ENCODE measurements around the gene DLX1. TPM values are rescaled to one million over a fixed set of nuclear protein-coding genes. Genes with fewer than 3 reads are reported as not detected.
A peak's percentile ranks its signal among the peaks of the same experiment; 100 is the strongest.

Gene DLX1
- not detected for total RNA-seq

DNA sequence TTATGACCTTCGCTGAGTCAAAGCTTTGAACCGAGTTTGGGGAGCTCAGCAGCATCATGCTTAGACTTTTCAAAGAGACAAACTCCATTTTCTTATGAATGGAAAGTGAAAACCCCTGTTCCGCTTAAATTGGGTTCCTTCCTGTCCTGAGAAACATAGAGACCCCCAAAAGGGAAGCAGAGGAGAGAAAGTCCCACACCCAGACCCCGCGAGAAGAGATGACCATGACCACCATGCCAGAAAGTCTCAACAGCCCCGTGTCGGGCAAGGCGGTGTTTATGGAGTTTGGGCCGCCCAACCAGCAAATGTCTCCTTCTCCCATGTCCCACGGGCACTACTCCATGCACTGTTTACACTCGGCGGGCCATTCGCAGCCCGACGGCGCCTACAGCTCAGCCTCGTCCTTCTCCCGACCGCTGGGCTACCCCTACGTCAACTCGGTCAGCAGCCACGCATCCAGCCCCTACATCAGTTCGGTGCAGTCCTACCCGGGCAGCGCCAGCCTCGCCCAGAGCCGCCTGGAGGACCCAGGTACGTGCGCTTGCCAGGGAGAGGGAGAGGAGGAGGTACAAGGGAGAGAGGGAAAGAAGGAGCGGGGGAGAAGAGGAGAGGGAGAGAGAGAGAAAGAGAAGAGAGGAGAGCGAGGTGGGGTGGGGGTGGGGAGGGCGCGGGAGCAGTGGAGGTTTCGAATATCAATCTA is at the start of gene DLX1:
Gene DLX1, plus strand, starts transcription at position 48 of the 700 bp plus-strand sequence. Its CDS starts 171 bp downstream, at position 219.
- H3K4me1 Mint-ChIP-seq (ENCODE audit: low read depth) = peaks cover 63% of the 10 kb centered on the region
- CTCF ChIA-PET = interaction anchor here (0.6 to 3.7 kb wide), 8 partner anchors 10 to 324 kb away, joined by 3 to 21 read pairs (median 4); partner anchors contain the start of genes DLX2 and SLC25A12
- no peaks in the 10 kb centered on the region for H3K36me3 Mint-ChIP-seq (ENCODE audit: low read depth)
- peak within 1 kb of the TSS; percentile 71 for H3K4me3 Mint-ChIP-seq
- peaks cover 2% of the 10 kb centered on the region for H3K9me3 Mint-ChIP-seq
- H3K27me3 Mint-ChIP-seq (ENCODE audit: low read depth) = peaks cover 95% of the 10 kb centered on the region
- no peak for DNase-seq
- intact Hi-C loops (cut with micrococcal nuclease) = loop anchor here (1.0 kb wide), 2 partner anchors 10 to 16 kb away; no protein-coding TSS in a partner anchor
- no peak within 1 kb of the TSS for H3K27ac Mint-ChIP-seq

DNA sequence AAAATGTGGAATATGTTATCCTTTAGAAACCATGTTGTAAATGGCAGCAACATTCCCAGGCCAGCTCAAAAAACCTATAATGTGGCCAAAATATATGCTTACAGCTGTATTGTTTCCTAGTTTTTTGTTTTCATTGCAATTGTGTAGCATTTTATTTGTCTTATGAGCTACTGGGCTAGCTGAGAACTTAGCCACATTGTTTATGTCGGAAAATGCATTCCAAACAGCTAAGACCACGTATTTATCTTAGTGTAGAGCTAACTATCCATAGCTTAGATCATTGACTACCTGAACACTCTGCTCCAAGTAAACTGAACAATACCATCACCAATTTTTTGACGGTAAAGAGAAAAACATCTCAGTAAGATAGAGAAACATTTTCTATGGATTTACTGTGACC is 47.2 kb upstream of the DLX1 start:
- H3K9me3 Mint-ChIP-seq = no peaks in the 10 kb centered on the region
- intact Hi-C loops (cut with micrococcal nuclease) = no loop called here
- no peaks in the 10 kb centered on the region for H3K4me1 Mint-ChIP-seq (ENCODE audit: low read depth)
- H3K4me3 Mint-ChIP-seq = no peak overlapping the region
- CTCF ChIA-PET = interaction anchor here (0.7 to 1.9 kb wide), 3 partner anchors 9 to 463 kb away, joined by 3 to 6 read pairs (median 4); no protein-coding TSS in a partner anchor
- no peaks in the 10 kb centered on the region for H3K36me3 Mint-ChIP-seq (ENCODE audit: low read depth)
- no peak overlapping the region for H3K27ac Mint-ChIP-seq
- DNase-seq = no peak
- no peaks in the 10 kb centered on the region for H3K27me3 Mint-ChIP-seq (ENCODE audit: low read depth)

DNA sequence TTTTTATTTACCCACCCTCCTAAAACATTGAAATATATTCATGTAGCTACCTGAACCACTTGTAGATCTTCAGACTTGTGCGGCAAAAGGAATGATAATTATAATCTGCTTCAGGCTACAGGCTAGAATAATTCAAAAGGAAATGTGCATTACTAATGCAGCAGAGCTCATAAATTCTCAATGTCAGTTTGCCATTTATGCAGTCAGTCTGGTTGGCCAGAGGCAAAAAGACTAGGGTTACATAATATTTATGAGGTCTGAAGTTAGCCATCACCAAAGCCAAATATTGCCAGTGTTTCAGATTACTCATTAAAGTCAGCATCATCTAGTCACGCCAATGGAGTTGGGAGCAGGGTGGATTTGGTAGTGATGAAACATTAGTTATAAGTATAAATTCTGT is 46.7 kb upstream of the DLX1 start:
- DNase-seq = no peak
- no peaks in the 10 kb centered on the region for H3K4me1 Mint-ChIP-seq (ENCODE audit: low read depth)
- CTCF ChIA-PET = interaction anchor here (0.7 to 1.9 kb wide), 3 partner anchors 8 to 463 kb away, joined by 3 to 6 read pairs (median 4); no protein-coding TSS in a partner anchor
- no peak overlapping the region for H3K27ac Mint-ChIP-seq
- H3K9me3 Mint-ChIP-seq = no peaks in the 10 kb centered on the region
- H3K4me3 Mint-ChIP-seq = no peak overlapping the region
- H3K27me3 Mint-ChIP-seq (ENCODE audit: low read depth) = no peaks in the 10 kb centered on the region
- no peaks in the 10 kb centered on the region for H3K36me3 Mint-ChIP-seq (ENCODE audit: low read depth)
- intact Hi-C loops (cut with micrococcal nuclease) = no loop called here

DNA sequence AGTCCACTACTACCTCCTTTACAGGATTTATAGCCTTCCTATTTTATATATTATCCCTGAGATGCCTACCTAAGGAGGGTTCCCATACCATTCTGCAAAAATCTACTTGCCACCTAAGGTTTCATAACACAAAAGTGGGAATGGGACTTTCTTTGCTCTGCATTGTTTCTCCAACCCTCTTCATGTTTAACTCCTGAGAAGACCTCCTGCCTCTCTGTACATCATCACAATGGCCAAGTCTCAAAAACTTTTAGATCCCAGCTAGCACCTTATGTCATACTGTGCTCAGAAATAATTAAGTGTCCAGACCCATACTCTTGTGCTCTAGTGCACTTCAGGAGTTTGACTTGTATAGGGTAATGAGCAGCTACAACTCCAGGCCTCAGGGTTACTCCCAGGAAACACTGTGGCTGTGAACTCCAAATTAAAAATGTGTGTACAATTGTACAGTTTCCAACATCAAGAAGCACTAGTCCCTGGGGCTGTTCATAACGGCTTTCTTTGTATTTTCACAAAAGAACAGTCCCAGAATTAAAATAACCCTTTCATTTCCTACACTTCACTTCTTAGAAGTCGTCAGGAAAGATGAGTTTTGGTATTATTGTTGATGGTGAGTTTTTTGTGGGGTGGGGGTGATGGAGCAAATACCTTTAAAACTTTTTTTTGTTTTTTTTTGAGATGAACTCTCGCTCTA is 46.1 kb upstream of the DLX1 start:
- Mint-ChIP-seq H3K36me3 (ENCODE audit: low read depth) (no peaks in the 10 kb centered on the region), H3K27me3 (ENCODE audit: low read depth) (no peaks in the 10 kb centered on the region), H3K27ac (no peak overlapping the region), H3K9me3 (no peaks in the 10 kb centered on the region), H3K4me1 (ENCODE audit: low read depth) (no peaks in the 10 kb centered on the region), H3K4me3 (no peak overlapping the region)
- DNase-seq = no peak
- CTCF ChIA-PET = interaction anchor here (0.7 kb wide), 1 partner anchor 462 kb away, joined by 3 read pairs; no protein-coding TSS in a partner anchor
- intact Hi-C loops (cut with micrococcal nuclease) = no loop called here

DNA sequence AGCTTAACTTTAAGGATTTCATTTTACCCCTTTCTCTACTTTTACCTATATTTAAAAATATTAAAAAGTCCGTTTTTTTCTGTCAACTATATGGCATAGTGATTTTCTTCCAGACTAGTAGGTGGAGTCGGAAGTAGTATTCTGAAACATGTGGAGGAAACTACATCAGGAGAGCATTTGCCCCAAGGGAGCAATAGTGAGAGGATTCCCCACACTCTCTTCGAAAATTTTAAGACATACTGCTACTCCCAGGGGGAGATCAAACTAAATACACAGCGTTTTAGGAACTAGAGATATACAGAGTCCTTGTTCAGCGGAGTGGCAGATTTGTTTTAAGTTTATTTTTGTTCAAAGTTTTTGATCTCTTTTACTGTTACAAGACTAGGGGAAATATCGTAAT is 45.0 kb upstream of the DLX1 start:
- Mint-ChIP-seq H3K27me3 (ENCODE audit: low read depth) (no peaks in the 10 kb centered on the region), H3K4me1 (ENCODE audit: low read depth) (no peaks in the 10 kb centered on the region), H3K9me3 (no peaks in the 10 kb centered on the region), H3K36me3 (ENCODE audit: low read depth) (no peaks in the 10 kb centered on the region), H3K4me3 (no peak overlapping the region), H3K27ac (no peak overlapping the region)
- intact Hi-C loops (cut with micrococcal nuclease) = no loop called here
- CTCF ChIA-PET = no interaction called here
- no peak for DNase-seq

DNA sequence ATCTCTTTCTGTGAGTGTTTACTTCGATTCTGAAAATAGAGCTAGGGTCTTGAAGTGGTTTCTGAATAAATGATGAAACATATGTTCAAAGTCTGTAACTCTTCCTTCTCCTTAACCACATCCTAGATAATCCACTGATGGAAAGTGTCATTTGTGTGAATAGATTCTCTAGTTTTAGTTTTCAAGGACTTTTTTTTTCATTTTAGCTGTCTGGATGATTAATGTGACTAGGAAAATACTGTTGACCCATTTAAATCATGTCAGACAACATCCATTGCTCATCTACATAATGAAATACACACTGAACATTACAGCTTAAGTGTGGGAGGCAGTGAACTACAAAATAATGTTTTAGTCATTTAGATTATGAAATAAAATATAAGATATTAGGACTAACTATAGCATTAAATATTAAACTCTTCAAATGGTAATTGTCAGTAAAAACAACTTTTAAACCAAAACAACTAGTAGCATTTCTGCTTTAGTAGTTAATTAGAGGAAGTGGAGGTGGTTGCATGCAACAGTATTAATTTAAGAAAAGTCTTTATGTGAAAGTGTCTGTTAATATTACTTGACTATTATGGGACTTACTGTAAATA is 39.1 kb upstream of the DLX1 start:
- H3K4me1 Mint-ChIP-seq (ENCODE audit: low read depth) = peaks cover 3% of the 10 kb centered on the region
- H3K36me3 Mint-ChIP-seq (ENCODE audit: low read depth) = no peaks in the 10 kb centered on the region
- CTCF ChIA-PET = interaction anchor here (1.2 kb wide), 1 partner anchor 67 kb away, joined by 5 read pairs; no protein-coding TSS in a partner anchor
- no peak overlapping the region for H3K4me3 Mint-ChIP-seq
- DNase-seq = no peak
- no peak overlapping the region for H3K27ac Mint-ChIP-seq
- H3K27me3 Mint-ChIP-seq (ENCODE audit: low read depth) = no peaks in the 10 kb centered on the region
- no peaks in the 10 kb centered on the region for H3K9me3 Mint-ChIP-seq
- intact Hi-C loops (cut with micrococcal nuclease) = no loop called here

DNA sequence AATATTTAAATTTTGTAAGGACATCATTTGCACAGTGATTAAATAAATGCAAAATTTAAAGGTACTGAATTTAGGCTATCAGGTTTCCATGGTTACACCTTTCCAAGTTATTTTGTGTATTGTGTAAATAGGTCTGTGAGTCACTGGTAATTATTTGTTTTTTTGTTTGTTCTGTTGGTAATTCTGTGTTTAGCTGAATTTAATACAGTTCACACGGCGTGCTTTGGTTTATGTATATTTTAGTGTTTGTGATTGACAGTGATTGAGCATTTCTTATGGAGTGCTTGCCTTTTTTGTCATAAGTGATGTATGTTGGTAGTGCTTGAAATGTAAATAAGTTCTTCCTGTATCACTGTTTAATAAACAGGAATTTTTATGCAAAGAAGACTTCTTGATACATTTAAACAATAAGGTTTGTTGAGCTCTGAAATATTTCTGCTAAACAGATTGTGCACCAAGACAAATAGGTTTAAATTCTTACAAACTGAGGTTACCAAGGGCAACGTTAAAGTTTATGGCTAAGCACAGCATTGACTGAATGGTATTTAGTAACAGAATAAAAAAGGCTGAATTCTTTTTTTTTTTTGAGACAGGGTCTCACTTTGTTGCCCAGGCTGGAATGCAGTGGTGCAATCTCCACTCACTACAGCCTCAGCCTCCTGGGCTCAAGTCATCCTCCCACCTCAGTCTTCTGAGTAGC is 38.3 kb upstream of the DLX1 start:
- H3K27ac Mint-ChIP-seq = no peak overlapping the region
- intact Hi-C loops (cut with micrococcal nuclease) = no loop called here

DNA sequence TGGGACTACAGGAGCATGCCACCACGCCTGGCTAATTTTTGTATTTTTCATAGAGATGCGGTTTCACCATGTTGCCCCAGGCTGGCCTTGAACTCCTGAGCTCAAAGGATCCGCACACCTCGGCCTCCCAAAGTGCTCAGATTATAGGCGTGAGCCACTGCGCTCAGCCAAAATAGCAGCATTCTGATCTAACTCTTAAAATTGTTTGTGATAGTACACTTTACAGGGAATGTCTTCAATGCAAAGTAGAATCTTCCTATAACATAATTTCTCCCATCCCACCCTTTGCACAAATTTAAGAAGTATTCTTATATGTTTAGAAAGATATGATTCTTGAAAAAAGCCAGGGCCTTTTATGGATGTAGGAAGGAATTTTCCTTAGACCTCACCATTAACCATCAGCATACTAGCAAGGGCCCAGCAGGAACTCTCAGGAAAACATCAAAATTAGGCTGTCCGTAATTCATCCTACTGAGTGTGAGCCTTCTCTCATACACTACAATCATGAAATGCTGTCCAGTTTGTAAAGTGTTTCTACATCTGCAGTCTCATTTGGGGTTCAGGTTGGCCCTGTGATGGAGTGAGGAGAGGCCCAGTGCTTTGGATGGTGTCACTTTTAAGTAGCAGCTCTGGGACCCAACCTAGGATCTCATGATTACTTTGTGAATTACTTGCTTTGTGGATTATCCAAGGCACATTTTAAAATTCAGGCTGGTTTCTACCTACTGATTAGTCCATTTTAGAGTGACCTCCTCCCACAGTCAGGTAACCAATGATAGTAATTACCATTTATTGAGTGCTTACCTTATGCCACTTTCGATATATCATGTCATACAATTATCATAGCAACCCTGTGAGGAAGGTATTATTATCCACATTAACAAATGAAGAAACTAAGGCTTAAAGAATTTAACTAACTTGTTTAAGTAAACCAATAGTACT is 37.5 kb upstream of the DLX1 start:
- no peak for DNase-seq
- H3K27me3 Mint-ChIP-seq (ENCODE audit: low read depth) = no peaks in the 10 kb centered on the region
- intact Hi-C loops (cut with micrococcal nuclease) = no loop called here
- H3K4me1 Mint-ChIP-seq (ENCODE audit: low read depth) = peaks cover 3% of the 10 kb centered on the region
- H3K4me3 Mint-ChIP-seq = no peak overlapping the region
- no peak overlapping the region for H3K27ac Mint-ChIP-seq
- CTCF ChIA-PET = no interaction called here
- no peaks in the 10 kb centered on the region for H3K36me3 Mint-ChIP-seq (ENCODE audit: low read depth)
- no peaks in the 10 kb centered on the region for H3K9me3 Mint-ChIP-seq

More for the DNA sequence above, 38.3 kb upstream of the DLX1 start:
- Mint-ChIP-seq H3K4me1 (ENCODE audit: low read depth) (peaks cover 3% of the 10 kb centered on the region), H3K36me3 (ENCODE audit: low read depth) (no peaks in the 10 kb centered on the region), H3K9me3 (no peaks in the 10 kb centered on the region), H3K4me3 (no peak overlapping the region), H3K27me3 (ENCODE audit: low read depth) (no peaks in the 10 kb centered on the region)
- DNase-seq = no peak
- CTCF ChIA-PET = interaction anchor here (0.6 to 0.8 kb wide), 2 partner anchors 9 to 107 kb away, joined by 3 to 4 read pairs; no protein-coding TSS in a partner anchor

DNA sequence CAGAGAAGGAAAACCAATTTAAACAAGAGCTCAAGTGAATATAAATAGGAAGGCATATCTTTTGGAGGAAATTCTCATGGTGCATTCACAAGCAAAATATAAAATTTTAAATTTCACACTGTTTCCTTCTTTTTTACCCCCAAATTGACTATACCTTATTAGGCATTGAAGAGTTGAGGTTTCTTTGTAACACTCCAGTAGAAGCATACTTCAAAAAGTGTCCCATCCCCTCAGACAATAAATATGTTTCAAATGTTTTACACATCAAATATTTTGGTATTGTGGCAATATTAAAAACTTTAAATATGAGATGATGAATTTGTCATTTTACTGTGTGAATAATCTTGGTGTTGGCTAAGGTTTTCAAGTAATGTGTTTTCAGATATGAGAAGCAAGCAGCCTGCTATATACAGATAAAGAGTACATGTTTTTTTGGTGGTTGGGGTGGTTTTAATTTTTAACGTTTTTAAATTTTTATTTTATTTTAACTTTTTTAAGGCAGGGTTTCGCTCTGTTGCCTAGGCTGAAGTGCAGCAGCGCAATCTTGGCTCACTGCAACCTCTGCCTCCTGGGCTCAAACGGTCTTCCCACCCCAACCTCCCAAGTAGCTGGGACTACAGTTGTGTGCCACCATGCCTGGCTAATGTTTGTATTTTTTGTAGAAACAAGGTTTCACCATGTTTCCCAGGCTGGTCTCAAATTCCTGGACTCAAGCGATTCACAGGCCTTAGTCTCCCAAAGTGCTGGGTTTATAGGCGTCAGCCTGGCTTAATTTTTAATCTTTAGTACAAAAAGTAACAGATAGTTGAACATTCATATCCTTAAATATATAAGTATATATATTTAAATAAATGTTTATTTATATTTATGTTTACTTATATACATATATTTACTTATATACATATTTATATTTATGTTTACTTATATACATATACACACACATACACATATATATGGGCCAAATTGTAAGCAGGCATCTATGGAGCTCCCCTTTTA is 36.5 kb upstream of the DLX1 start:
- Mint-ChIP-seq H3K36me3 (ENCODE audit: low read depth) (no peaks in the 10 kb centered on the region), H3K9me3 (no peaks in the 10 kb centered on the region), H3K4me3 (no peak overlapping the region), H3K4me1 (ENCODE audit: low read depth) (peaks cover 3% of the 10 kb centered on the region), H3K27ac (no peak overlapping the region), H3K27me3 (ENCODE audit: low read depth) (no peaks in the 10 kb centered on the region)
- CTCF ChIA-PET = interaction anchor here (0.6 kb wide), 1 partner anchor 35 kb away, joined by 5 read pairs; no protein-coding TSS in a partner anchor
- no peak for DNase-seq
- intact Hi-C loops (cut with micrococcal nuclease) = no loop called here

DNA sequence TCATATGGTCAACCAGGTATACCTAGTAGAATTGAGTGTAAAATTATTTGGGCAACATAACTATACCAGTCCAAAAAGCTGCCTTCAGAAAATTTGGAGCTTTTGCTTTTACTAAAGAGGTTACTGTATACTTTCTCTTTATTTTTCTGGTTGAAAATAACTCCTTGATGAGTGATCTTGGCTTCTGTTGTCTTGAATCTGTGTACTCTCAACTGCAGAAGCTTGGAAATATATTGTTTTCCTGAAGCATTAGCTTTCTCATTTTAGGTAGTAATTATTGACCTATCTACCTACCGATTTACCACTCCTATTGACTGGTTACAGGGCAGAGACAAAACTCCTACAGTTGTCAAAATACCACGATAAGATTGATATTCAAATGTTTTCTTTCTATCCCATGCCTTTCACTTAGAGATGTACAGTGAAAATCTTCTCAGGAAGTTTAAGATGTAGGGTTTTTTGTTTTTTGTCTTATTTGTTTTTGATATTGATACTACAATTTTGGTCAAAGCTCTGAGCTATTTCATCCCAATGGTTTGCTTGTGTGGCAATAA is 35.7 kb upstream of the DLX1 start:
- CTCF ChIA-PET = interaction anchor here (0.6 kb wide), 1 partner anchor 36 kb away, joined by 5 read pairs; no protein-coding TSS in a partner anchor
- intact Hi-C loops (cut with micrococcal nuclease) = no loop called here
- no peak for DNase-seq
- Mint-ChIP-seq H3K27me3 (ENCODE audit: low read depth) (no peaks in the 10 kb centered on the region), H3K27ac (no peak overlapping the region), H3K9me3 (no peaks in the 10 kb centered on the region), H3K4me3 (no peak overlapping the region), H3K36me3 (ENCODE audit: low read depth) (no peaks in the 10 kb centered on the region), H3K4me1 (ENCODE audit: low read depth) (peaks cover 3% of the 10 kb centered on the region)

Data from activated naive CD4-positive, alpha-beta T cell treated with anti-CD3 and anti-CD28 coated beads for 36 hours (primary cell).